HG02623 (cell line): ENCODE data around the gene ABCG1.

Experiments
- ATAC-seq: cut with Tn5 transposase; IDR thresholded peaks from one replicate; pipeline ENCODE4 v1.9.1; 2021; ENCODE audit warnings: moderate library complexity; ENCODE audit not compliant: unreplicated experiment

The ABCG1 gene

GRCh38 chr21:42214081-42214750 lies 4.7 kb upstream of the ABCG1 start:
- ATAC-seq = no peak

- ATAC-seq = no peak
These were observed 4.0 kb upstream of the ABCG1 start for GRCh38 chr21:42214921-42215320.

- ATAC-seq = no peak
These were observed 2.8 kb upstream of the ABCG1 start for GRCh38 chr21:42215942-42216725.

GRCh38 chr21:42216726-42217572 lies 2.0 kb upstream of the ABCG1 start:
- ATAC-seq = no peak

GRCh38 chr21:42219606-42220137 lies 732 bp downstream of the ABCG1 start:
- no peak for ATAC-seq

- ATAC-seq = no peak
These were observed 1.3 kb downstream of the ABCG1 start for GRCh38 chr21:42220138-42220701.

GRCh38 chr21:42221581-42222345 lies 2.8 kb downstream of the ABCG1 start:
- no peak for ATAC-seq

- no peak for ATAC-seq
These were observed 3.4 kb downstream of the ABCG1 start for GRCh38 chr21:42222386-42222785.

- ATAC-seq = no peak
These were observed 4.0 kb downstream of the ABCG1 start for GRCh38 chr21:42222821-42223390.

- ATAC-seq = no peak
These were observed 5.1 kb downstream of the ABCG1 start for GRCh38 chr21:42223826-42224575.

- ATAC-seq = no peak
These were observed 6.1 kb downstream of the ABCG1 start for GRCh38 chr21:42225042-42225441.

- no peak for ATAC-seq
These were observed 6.7 kb downstream of the ABCG1 start for GRCh38 chr21:42225571-42226155.

GRCh38 chr21:42226626-42227025 lies 7.7 kb downstream of the ABCG1 start:
- no peak for ATAC-seq

GRCh38 chr21:42227909-42228708 lies 9.2 kb downstream of the ABCG1 start:
- peak; percentile 77 for ATAC-seq

GRCh38 chr21:42228709-42229220 lies 9.8 kb downstream of the ABCG1 start:
- ATAC-seq = no peak

GRCh38 chr21:42229676-42230075 lies 10.7 kb downstream of the ABCG1 start:
- no peak for ATAC-seq

GRCh38 chr21:42230178-42230577 lies 11.2 kb downstream of the ABCG1 start:
- ATAC-seq = no peak

- no peak for ATAC-seq
These were observed 11.7 kb downstream of the ABCG1 start for GRCh38 chr21:42230636-42231035.
